ENCODE measurements around the gene EPHA3.

The EPHA3 gene

GRCh38 chr3:89362496-89362895 is 255.1 kb downstream of the EPHA3 start:
- no peaks in the 10 kb centered on the region for H3K27me3 ChIP-seq (ENCODE audit: insufficient read depth, low read length)
- H3F3A ChIP-seq (ENCODE audit: insufficient read depth, low read length): no peaks in the 10 kb centered on the region
- TF ChIP-seq CTCF (IDR thresholded peaks at IDR 0.05; ENCODE audit: low read length): no peak
- TF ChIP-seq EZH2 (IDR thresholded peaks at IDR 0.05; ENCODE audit: borderline replicate concordance, low read length): no peak
- no peaks in the 10 kb centered on the region for H3K4me1 ChIP-seq (ENCODE audit: insufficient read depth, low read length, severe bottlenecking)
- no peaks in the 10 kb centered on the region for H3K79me2 ChIP-seq (ENCODE audit: insufficient read depth, low read length)
- no peak overlapping the region for H3K27ac ChIP-seq (ENCODE audit: low read depth, low read length, poor library complexity, severe bottlenecking)
- H3K9me2 ChIP-seq (ENCODE audit: low read depth, low read length): no peaks in the 10 kb centered on the region
- no peaks in the 10 kb centered on the region for H3K9me3 ChIP-seq (ENCODE audit: low read length)
- H4K20me1 ChIP-seq (ENCODE audit: insufficient read depth, low read length): no peaks in the 10 kb centered on the region
- no peak overlapping the region for H2AFZ ChIP-seq (ENCODE audit: low read length)
- no peak overlapping the region for H3K4me3 ChIP-seq (ENCODE audit: low read depth, low read length, poor library complexity, severe bottlenecking)
- H3K9ac ChIP-seq (ENCODE audit: low read length): no peak overlapping the region
- no peak overlapping the region for H3K4me2 ChIP-seq (ENCODE audit: low read length)
- H3K36me3 ChIP-seq (ENCODE audit: insufficient read depth, low read length): no peaks in the 10 kb centered on the region

GRCh38 chr3:89363171-89363570 is 255.8 kb downstream of the EPHA3 start:
- Histone ChIP-seq H3K9me3 (ENCODE audit: low read length) (no peaks in the 10 kb centered on the region), H3K4me2 (ENCODE audit: low read length) (no peak overlapping the region), H3K36me3 (ENCODE audit: insufficient read depth, low read length) (no peaks in the 10 kb centered on the region), H4K20me1 (ENCODE audit: insufficient read depth, low read length) (no peaks in the 10 kb centered on the region), H3K4me3 (ENCODE audit: low read depth, low read length, poor library complexity, severe bottlenecking) (no peak overlapping the region), H3K27ac (ENCODE audit: low read depth, low read length, poor library complexity, severe bottlenecking) (no peak overlapping the region), H3K4me1 (ENCODE audit: insufficient read depth, low read length, severe bottlenecking) (no peaks in the 10 kb centered on the region), H3F3A (ENCODE audit: insufficient read depth, low read length) (no peaks in the 10 kb centered on the region), H3K9me2 (ENCODE audit: low read depth, low read length) (no peaks in the 10 kb centered on the region), H3K79me2 (ENCODE audit: insufficient read depth, low read length) (no peaks in the 10 kb centered on the region), H3K27me3 (ENCODE audit: insufficient read depth, low read length) (no peaks in the 10 kb centered on the region), H2AFZ (ENCODE audit: low read length) (no peak overlapping the region), H3K9ac (ENCODE audit: low read length) (no peak overlapping the region)
- TF ChIP-seq EZH2 (IDR thresholded peaks at IDR 0.05; ENCODE audit: borderline replicate concordance, low read length) (no peak), CTCF (IDR thresholded peaks at IDR 0.05; ENCODE audit: low read length) (no peak)

GRCh38 chr3:89364314-89364713 is 256.9 kb downstream of the EPHA3 start:
- no peaks in the 10 kb centered on the region for H3F3A ChIP-seq (ENCODE audit: insufficient read depth, low read length)
- no peak for TF ChIP-seq EZH2 (IDR thresholded peaks at IDR 0.05; ENCODE audit: borderline replicate concordance, low read length)
- TF ChIP-seq CTCF (IDR thresholded peaks at IDR 0.05; ENCODE audit: low read length): no peak
- no peak overlapping the region for H3K4me3 ChIP-seq (ENCODE audit: low read depth, low read length, poor library complexity, severe bottlenecking)
- no peaks in the 10 kb centered on the region for H3K4me1 ChIP-seq (ENCODE audit: insufficient read depth, low read length, severe bottlenecking)
- no peak overlapping the region for H2AFZ ChIP-seq (ENCODE audit: low read length)
- no peak overlapping the region for H3K9ac ChIP-seq (ENCODE audit: low read length)
- no peaks in the 10 kb centered on the region for H3K79me2 ChIP-seq (ENCODE audit: insufficient read depth, low read length)
- no peaks in the 10 kb centered on the region for H3K9me2 ChIP-seq (ENCODE audit: low read depth, low read length)
- H3K4me2 ChIP-seq (ENCODE audit: low read length): no peak overlapping the region
- no peaks in the 10 kb centered on the region for H4K20me1 ChIP-seq (ENCODE audit: insufficient read depth, low read length)
- H3K9me3 ChIP-seq (ENCODE audit: low read length): no peaks in the 10 kb centered on the region
- H3K36me3 ChIP-seq (ENCODE audit: insufficient read depth, low read length): no peaks in the 10 kb centered on the region
- no peaks in the 10 kb centered on the region for H3K27me3 ChIP-seq (ENCODE audit: insufficient read depth, low read length)
- H3K27ac ChIP-seq (ENCODE audit: low read depth, low read length, poor library complexity, severe bottlenecking): no peak overlapping the region

Data from OCI-LY1 (cell line).